ENCODE results near the gene ELMOD2.

Gene ELMOD2

DNA sequence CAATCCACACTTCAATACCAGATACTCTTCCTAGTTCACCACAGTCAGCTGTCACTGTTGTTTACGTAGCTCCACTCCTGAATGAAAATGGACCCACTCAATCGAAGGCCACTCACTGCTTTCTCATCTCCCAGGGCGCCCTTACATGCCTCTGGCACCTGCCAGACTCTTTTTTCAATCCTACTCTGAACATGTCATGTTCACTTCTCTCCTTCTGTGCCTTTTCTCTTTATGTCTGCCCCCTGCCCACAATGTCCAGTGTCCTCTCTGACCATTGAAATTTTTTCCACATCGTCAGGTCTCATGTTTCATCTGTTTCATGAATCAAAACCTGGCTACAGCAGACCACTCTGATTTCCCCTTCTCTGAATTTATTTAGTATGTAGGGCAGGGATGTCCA, 24.6 kb upstream of the ELMOD2 start:
- H3K4me1 ChIP-seq (ENCODE audit: control insufficient read depth, insufficient read depth, low read length): no peaks in the 10 kb centered on the region
- no peaks in the 10 kb centered on the region for H3K9me3 ChIP-seq (ENCODE audit: control insufficient read depth, insufficient read depth, low read depth, low read length)
- no peaks in the 10 kb centered on the region for H3K36me3 ChIP-seq (ENCODE audit: control insufficient read depth in 2 of 2, insufficient read depth in 1 of 2, low read length in 2 of 2)
- CTCF ChIA-PET: interaction anchor here (0.7 to 1.5 kb wide), 2 partner anchors 140 to 165 kb away, joined by 3 to 6 read pairs; no protein-coding TSS in a partner anchor
- TF ChIP-seq WT1 (tag by site-specific recombination; IDR thresholded peaks at IDR 0.05) (no peak), ZNF211 (tag by site-specific recombination; IDR thresholded peaks at IDR 0.05; ENCODE audit: low read depth) (no peak)
- TF ChIP-seq, protein P1, sequence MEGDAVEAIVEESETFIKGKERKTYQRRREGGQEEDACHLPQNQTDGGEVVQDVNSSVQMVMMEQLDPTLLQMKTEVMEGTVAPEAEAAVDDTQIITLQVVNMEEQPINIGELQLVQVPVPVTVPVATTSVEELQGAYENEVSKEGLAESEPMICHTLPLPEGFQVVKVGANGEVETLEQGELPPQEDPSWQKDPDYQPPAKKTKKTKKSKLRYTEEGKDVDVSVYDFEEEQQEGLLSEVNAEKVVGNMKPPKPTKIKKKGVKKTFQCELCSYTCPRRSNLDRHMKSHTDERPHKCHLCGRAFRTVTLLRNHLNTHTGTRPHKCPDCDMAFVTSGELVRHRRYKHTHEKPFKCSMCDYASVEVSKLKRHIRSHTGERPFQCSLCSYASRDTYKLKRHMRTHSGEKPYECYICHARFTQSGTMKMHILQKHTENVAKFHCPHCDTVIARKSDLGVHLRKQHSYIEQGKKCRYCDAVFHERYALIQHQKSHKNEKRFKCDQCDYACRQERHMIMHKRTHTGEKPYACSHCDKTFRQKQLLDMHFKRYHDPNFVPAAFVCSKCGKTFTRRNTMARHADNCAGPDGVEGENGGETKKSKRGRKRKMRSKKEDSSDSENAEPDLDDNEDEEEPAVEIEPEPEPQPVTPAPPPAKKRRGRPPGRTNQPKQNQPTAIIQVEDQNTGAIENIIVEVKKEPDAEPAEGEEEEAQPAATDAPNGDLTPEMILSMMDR (tag by site-specific recombination; IDR thresholded peaks at IDR 0.05): no peak
- no peak overlapping the region for H3K4me3 ChIP-seq (ENCODE audit: low read depth, low read length)
- POLR2A ChIA-PET: no interaction called here
- H3K27ac ChIP-seq (ENCODE audit: extremely low read depth, low read depth, low read length): no peak overlapping the region

DNA sequence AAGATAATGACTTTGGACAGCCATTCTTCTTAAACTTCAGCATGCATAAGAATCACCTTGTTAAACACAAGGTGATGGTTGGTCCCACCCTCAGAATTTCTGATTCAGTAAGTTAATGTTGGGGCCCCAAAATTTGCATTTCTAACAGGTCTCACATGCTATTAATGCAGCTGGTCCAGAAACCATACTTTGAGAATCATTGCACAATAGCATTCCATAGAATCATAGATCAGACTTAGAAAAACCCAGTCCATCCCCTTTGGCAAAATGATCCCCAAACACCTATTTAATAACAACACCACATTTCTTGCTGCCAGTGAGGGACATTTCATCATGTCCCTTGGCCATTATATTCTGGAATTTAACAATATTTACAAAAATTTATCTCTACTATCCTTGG, 19.7 kb upstream of the ELMOD2 start:
- H3K36me3 ChIP-seq (ENCODE audit: control insufficient read depth in 2 of 2, insufficient read depth in 1 of 2, low read length in 2 of 2): no peaks in the 10 kb centered on the region
- no peaks in the 10 kb centered on the region for H3K4me1 ChIP-seq (ENCODE audit: control insufficient read depth, insufficient read depth, low read length)
- TF ChIP-seq ZNF354C (tag by site-specific recombination; IDR thresholded peaks at IDR 0.05; ENCODE audit: borderline replicate concordance, low read depth) (no peak), ZNF518A (tag by site-specific recombination; conservative IDR thresholded peaks at IDR 0.05; ENCODE audit: low read depth) (no peak), GLI2 (tag by site-specific recombination; IDR thresholded peaks at IDR 0.05; ENCODE audit: borderline replicate concordance, low read depth) (no peak), ZNF433 (tag by site-specific recombination; IDR thresholded peaks at IDR 0.05; ENCODE audit: low read depth) (no peak), YY1 (tag by site-specific recombination; IDR thresholded peaks at IDR 0.05) (no peak), ZNF416 (tag by site-specific recombination; IDR thresholded peaks at IDR 0.05) (no peak), ZNF449 (tag by site-specific recombination; IDR thresholded peaks at IDR 0.05) (no peak), AEBP2 (tag by site-specific recombination; IDR thresholded peaks at IDR 0.05; ENCODE audit: borderline replicate concordance) (no peak), KLF8 (tag by site-specific recombination; IDR thresholded peaks at IDR 0.05) (no peak)
- TF ChIP-seq, protein P2, sequence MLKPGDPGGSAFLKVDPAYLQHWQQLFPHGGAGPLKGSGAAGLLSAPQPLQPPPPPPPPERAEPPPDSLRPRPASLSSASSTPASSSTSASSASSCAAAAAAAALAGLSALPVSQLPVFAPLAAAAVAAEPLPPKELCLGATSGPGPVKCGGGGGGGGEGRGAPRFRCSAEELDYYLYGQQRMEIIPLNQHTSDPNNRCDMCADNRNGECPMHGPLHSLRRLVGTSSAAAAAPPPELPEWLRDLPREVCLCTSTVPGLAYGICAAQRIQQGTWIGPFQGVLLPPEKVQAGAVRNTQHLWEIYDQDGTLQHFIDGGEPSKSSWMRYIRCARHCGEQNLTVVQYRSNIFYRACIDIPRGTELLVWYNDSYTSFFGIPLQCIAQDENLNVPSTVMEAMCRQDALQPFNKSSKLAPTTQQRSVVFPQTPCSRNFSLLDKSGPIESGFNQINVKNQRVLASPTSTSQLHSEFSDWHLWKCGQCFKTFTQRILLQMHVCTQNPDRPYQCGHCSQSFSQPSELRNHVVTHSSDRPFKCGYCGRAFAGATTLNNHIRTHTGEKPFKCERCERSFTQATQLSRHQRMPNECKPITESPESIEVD (tag by site-specific recombination; IDR thresholded peaks at IDR 0.05): no peak
- no peaks in the 10 kb centered on the region for H3K9me3 ChIP-seq (ENCODE audit: control insufficient read depth, insufficient read depth, low read depth, low read length)
- H3K27ac ChIP-seq (ENCODE audit: extremely low read depth, low read depth, low read length): no peak overlapping the region
- no peak overlapping the region for H3K4me3 ChIP-seq (ENCODE audit: low read depth, low read length)
- POLR2A ChIA-PET: no interaction called here
- CTCF ChIA-PET: no interaction called here

All from HEK293 (cell line).